ENCODE measurements around the gene RGS12. TPM values are rescaled to one million over a fixed set of nuclear protein-coding genes. Genes with fewer than 3 reads are reported as not detected.
"Not testable (repeated sequence)": the region's sequence is repeated elsewhere in the genome, so short reads cannot be mapped to it uniquely, and the experiment has no call there.

Gene RGS12
- polyA plus RNA-seq, 1 of the 3 experiments (the other 2 are of a cell fraction) = 18.4 TPM

- TF ChIP-seq YY1 (IDR thresholded peaks at IDR 0.05; ENCODE audit: low read depth) = no peak
- no peak for TF ChIP-seq ZBTB33 (IDR thresholded peaks at IDR 0.05; ENCODE audit: borderline replicate concordance, low read depth)
- no peak for TF ChIP-seq SMC3 (IDR thresholded peaks at IDR 0.05; ENCODE audit: low read depth, low read length)
- no peak for TF ChIP-seq ELF1 (IDR thresholded peaks at IDR 0.05)
- TF ChIP-seq RCOR1 (IDR thresholded peaks at IDR 0.05; ENCODE audit: low read length) = no peak
- TF ChIP-seq RFX5 (IDR thresholded peaks at IDR 0.05; ENCODE audit: low read length) = no peak
- TF ChIP-seq FOXM1 (IDR thresholded peaks at IDR 0.05; ENCODE audit: low read depth) = no peak
- TF ChIP-seq SIN3A (IDR thresholded peaks at IDR 0.05; ENCODE audit: borderline replicate concordance, low read depth, low read length) = no peak
- TF ChIP-seq, protein P1, sequence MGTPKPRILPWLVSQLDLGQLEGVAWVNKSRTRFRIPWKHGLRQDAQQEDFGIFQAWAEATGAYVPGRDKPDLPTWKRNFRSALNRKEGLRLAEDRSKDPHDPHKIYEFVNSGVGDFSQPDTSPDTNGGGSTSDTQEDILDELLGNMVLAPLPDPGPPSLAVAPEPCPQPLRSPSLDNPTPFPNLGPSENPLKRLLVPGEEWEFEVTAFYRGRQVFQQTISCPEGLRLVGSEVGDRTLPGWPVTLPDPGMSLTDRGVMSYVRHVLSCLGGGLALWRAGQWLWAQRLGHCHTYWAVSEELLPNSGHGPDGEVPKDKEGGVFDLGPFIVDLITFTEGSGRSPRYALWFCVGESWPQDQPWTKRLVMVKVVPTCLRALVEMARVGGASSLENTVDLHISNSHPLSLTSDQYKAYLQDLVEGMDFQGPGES (IDR thresholded peaks at IDR 0.05; ENCODE audit: low read depth, low read length) = no peak
- TF ChIP-seq, protein P2, sequence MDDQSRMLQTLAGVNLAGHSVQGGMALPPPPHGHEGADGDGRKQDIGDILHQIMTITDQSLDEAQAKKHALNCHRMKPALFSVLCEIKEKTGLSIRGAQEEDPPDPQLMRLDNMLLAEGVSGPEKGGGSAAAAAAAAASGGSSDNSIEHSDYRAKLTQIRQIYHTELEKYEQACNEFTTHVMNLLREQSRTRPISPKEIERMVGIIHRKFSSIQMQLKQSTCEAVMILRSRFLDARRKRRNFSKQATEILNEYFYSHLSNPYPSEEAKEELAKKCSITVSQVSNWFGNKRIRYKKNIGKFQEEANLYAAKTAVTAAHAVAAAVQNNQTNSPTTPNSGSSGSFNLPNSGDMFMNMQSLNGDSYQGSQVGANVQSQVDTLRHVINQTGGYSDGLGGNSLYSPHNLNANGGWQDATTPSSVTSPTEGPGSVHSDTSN (IDR thresholded peaks at IDR 0.05) = no peak
- no peak for TF ChIP-seq JUND (IDR thresholded peaks at IDR 0.05)
- TF ChIP-seq, protein P3, sequence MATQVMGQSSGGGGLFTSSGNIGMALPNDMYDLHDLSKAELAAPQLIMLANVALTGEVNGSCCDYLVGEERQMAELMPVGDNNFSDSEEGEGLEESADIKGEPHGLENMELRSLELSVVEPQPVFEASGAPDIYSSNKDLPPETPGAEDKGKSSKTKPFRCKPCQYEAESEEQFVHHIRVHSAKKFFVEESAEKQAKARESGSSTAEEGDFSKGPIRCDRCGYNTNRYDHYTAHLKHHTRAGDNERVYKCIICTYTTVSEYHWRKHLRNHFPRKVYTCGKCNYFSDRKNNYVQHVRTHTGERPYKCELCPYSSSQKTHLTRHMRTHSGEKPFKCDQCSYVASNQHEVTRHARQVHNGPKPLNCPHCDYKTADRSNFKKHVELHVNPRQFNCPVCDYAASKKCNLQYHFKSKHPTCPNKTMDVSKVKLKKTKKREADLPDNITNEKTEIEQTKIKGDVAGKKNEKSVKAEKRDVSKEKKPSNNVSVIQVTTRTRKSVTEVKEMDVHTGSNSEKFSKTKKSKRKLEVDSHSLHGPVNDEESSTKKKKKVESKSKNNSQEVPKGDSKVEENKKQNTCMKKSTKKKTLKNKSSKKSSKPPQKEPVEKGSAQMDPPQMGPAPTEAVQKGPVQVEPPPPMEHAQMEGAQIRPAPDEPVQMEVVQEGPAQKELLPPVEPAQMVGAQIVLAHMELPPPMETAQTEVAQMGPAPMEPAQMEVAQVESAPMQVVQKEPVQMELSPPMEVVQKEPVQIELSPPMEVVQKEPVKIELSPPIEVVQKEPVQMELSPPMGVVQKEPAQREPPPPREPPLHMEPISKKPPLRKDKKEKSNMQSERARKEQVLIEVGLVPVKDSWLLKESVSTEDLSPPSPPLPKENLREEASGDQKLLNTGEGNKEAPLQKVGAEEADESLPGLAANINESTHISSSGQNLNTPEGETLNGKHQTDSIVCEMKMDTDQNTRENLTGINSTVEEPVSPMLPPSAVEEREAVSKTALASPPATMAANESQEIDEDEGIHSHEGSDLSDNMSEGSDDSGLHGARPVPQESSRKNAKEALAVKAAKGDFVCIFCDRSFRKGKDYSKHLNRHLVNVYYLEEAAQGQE (IDR thresholded peaks at IDR 0.05; ENCODE audit: low read depth, low read length) = no peak
- TF ChIP-seq USF2 (IDR thresholded peaks at IDR 0.05; ENCODE audit: borderline replicate concordance, low read depth, low read length) = no peak
- TF ChIP-seq EZH2phosphoT487 (IDR thresholded peaks at IDR 0.05; ENCODE audit: borderline replicate concordance, low read depth) = no peak
- TF ChIP-seq FOSL2 (IDR thresholded peaks at IDR 0.05; ENCODE audit: borderline replicate concordance, low read depth) = no peak
- TF ChIP-seq NRF1 (IDR thresholded peaks at IDR 0.05; ENCODE audit: low read depth, low read length) = no peak
- no peak for TF ChIP-seq RXRA (IDR thresholded peaks at IDR 0.05; ENCODE audit: borderline replicate concordance, low read depth)
- Histone ChIP-seq H3K4me3 (ENCODE audit: low read depth in 2 of 2, low read length in 1 of 2) (no peak overlapping the region), H2AFZ (ENCODE audit: low read depth) (no peak overlapping the region), H3K9me2 (no peaks in the 10 kb centered on the region), H3K9ac (no peak overlapping the region), H3K9me3 (no peaks in the 10 kb centered on the region), H3F3A (replicated peaks; ENCODE audit: insufficient read depth) (peaks cover 2% of the 10 kb centered on the region), H3K27ac (ENCODE audit: low read depth in 2 of 2, low read length in 1 of 2) (peak overlapping the region in 1 of 2 experiments; percentile 56; a peak in 1 of 4 replicates), H3K27me3 (ENCODE audit: insufficient read depth) (no peaks in the 10 kb centered on the region), H4K20me1 (ENCODE audit: insufficient read depth) (peaks cover 72% of the 10 kb centered on the region), H3K79me2 (ENCODE audit: insufficient read depth) (peaks cover 95% of the 10 kb centered on the region), H3K4me2 (no peak overlapping the region), H3K4me1 (ENCODE audit: control insufficient read depth in 1 of 2, insufficient read depth in 2 of 2, low read depth in 1 of 2, low read length in 1 of 2) (peaks cover 7 to 31% of the 10 kb centered on the region in 2 experiments; a peak in 3 of 4 replicates), H3K36me3 (replicated peaks in 1 of 2; ENCODE audit: control insufficient read depth in 1 of 2, insufficient read depth in 2 of 2, low read length in 1 of 2) (peaks cover 0 to 9% of the 10 kb centered on the region in 2 experiments)
- POLR2A ChIA-PET = no interaction called here
- CTCF ChIA-PET = no interaction called here
- WGBS (ENCODE audit: low lambda C conversion rate) = 88% methylated on average over 1 of the region's 19 CpGs
- peak; percentile 61 for DNase-seq
Observed at GRCh38 chr4:3299976-3300671, 7.3 kb downstream of the RGS12 start.

GRCh38 chr4:3300882-3301281, 8.1 kb downstream of the RGS12 start:
- H3K9me3 ChIP-seq; H3K27ac ChIP-seq (ENCODE audit: low read depth in 2 of 2, low read length in 1 of 2); H3K9ac ChIP-seq; H3K9me2 ChIP-seq; H3K27me3 ChIP-seq (ENCODE audit: insufficient read depth); H3F3A ChIP-seq (replicated peaks; ENCODE audit: insufficient read depth); POLR2A ChIA-PET; CTCF ChIA-PET; H3K4me2 ChIP-seq; H3K4me3 ChIP-seq (ENCODE audit: low read depth in 2 of 2, low read length in 1 of 2); H3K36me3 ChIP-seq (replicated peaks in 1 of 2; ENCODE audit: control insufficient read depth in 1 of 2, insufficient read depth in 2 of 2, low read length in 1 of 2); DNase-seq; H2AFZ ChIP-seq (ENCODE audit: low read depth): not testable (repeated sequence)
- H3K79me2 ChIP-seq (ENCODE audit: insufficient read depth) = peaks cover 95% of the 10 kb centered on the region
- WGBS (ENCODE audit: low lambda C conversion rate) = 94% methylated on average over 7 of the region's 15 CpGs
- peaks cover 14 to 36% of the 10 kb centered on the region in 2 experiments; a peak in 3 of 4 replicates for H3K4me1 ChIP-seq (ENCODE audit: control insufficient read depth in 1 of 2, insufficient read depth in 2 of 2, low read depth in 1 of 2, low read length in 1 of 2)
- peaks cover 79% of the 10 kb centered on the region for H4K20me1 ChIP-seq (ENCODE audit: insufficient read depth)

Data from SK-N-SH (cell line).